HepG2 (cell line): ENCODE results near the gene DIS3L2. TPM values are rescaled to one million over a fixed set of nuclear protein-coding genes. Genes with fewer than 3 reads are reported as not detected.
"Not testable (repeated sequence)": the region's sequence is repeated elsewhere in the genome, so short reads cannot be mapped to it uniquely, and the experiment has no call there.

Experiments
- ATAC-seq: fragments of 200-7000 bp; cut with Tn5 transposase; 3 replicates; pipeline ENCODE4 v1.9.1; 2020; ENCODE audit warnings: mild to moderate bottlenecking, moderate library complexity
- BruUV-seq: library from RNA; stranded (reverse); fragments of 400-500 nt; replicated peaks from 2 replicates; lab custom pipeline; 2021; lab: Mats Ljungman, UMichigan
- CTCF ChIA-PET: fragments of 300-600 bp; formaldehyde crosslinking; extraction: SDS; loops from one replicate; lab custom pipeline; 2021; ENCODE audit warnings: low total read pairs, inconsistent platforms, low intra/inter-chr PET ratio; lab: Yijun Ruan, JAX
- POLR2A ChIA-PET: fragments of 350-600 bp; sonication (Branson Sonifier 250); formaldehyde crosslinking; loops from one replicate; lab custom pipeline; 2020; ENCODE audit warnings: antibody characterized with exemption, inconsistent platforms; lab: Yijun Ruan, JAX
- DNase-seq: peaks from one replicate; pipeline ENCODE4 v3.0.0-alpha.2; 2015; ENCODE audit warnings: low spot score
- FAIRE-seq: peaks from 3 replicates; lab custom pipeline; 2011; peaks lifted over from hg19 to GRCh38; lab: Jason Lieb, UNC
- H2AFZ ChIP-seq: one replicate; pipeline ENCODE4 v1.6.1; 2011; ENCODE audit warnings: low read length, inconsistent platforms
- H3K27ac ChIP-seq: fragments of 300-600 bp; 3 replicates; pipeline ENCODE4 v1.8.0; 2011; ENCODE audit warnings: mixed run types, mild to moderate bottlenecking, mixed read lengths, low read length, inconsistent platforms; ENCODE audit not compliant: insufficient read depth; ENCODE audit errors: extremely low read length
- H3K27me3 ChIP-seq, 2 experiments: fragments of 200-600 bp in 1 of 2; 2 replicates in 1 of 2; 3 replicates in 1 of 2; pipeline versions ENCODE4 v1.6.0 to v1.8.0; 2011; ENCODE audit warnings: low read length in 2 of 2, mild to moderate bottlenecking in 2 of 2, moderate library complexity in 2 of 2, inconsistent platforms in 1 of 2; ENCODE audit not compliant: insufficient read depth in 2 of 2, control insufficient read depth in 1 of 2
- H3K36me3 ChIP-seq, 2 experiments: fragments of 200-600 bp in 1 of 2; replicated peaks in 1 of 2; 2 replicates in 1 of 2; 3 replicates in 1 of 2; pipeline versions ENCODE4 v1.5.1 to v1.8.0; 2011; ENCODE audit warnings: low read length in 2 of 2, inconsistent platforms in 1 of 2; ENCODE audit not compliant: insufficient read depth in 2 of 2, control insufficient read depth in 1 of 2
- H3K4me1 ChIP-seq: 2 replicates; pipeline ENCODE4 v1.5.1; 2012; ENCODE audit warnings: low read length, inconsistent platforms; ENCODE audit not compliant: insufficient read depth
- H3K4me2 ChIP-seq: 2 replicates; pipeline ENCODE4 v1.6.0; 2011; ENCODE audit warnings: low read depth, low read length, inconsistent platforms
- H3K4me3 ChIP-seq, 3 experiments: fragments of 200-600 bp in 1 of 3; sonication (generic), shearing (Covaris generic) in 1 of 3; replicated peaks in 1 of 3; 2 replicates each; pipeline ENCODE4 v1.5.1; 2011 to 2016; ENCODE audit warnings: low read length in 3 of 3, inconsistent platforms in 2 of 3, low read depth in 2 of 3, mild to moderate bottlenecking in 2 of 3, control low read depth in 1 of 3, mixed read lengths in 1 of 3; ENCODE audit not compliant: insufficient read depth in 1 of 3
- H3K79me2 ChIP-seq: one replicate; pipeline ENCODE4 v1.6.1; 2011; ENCODE audit warnings: low read length, inconsistent platforms; ENCODE audit not compliant: insufficient read depth
- H3K9ac ChIP-seq: 2 replicates; pipeline ENCODE4 v1.6.0; 2011; ENCODE audit warnings: mild to moderate bottlenecking, low read depth, low read length, inconsistent platforms; ENCODE audit not compliant: insufficient read depth
- H3K9me3 ChIP-seq: 2 replicates; pipeline ENCODE4 v1.5.1; 2012; ENCODE audit warnings: mild to moderate bottlenecking, low read length
- H4K20me1 ChIP-seq: 2 replicates; pipeline ENCODE4 v1.6.0; 2011; ENCODE audit warnings: inconsistent platforms, mild to moderate bottlenecking, low read length, moderate library complexity; ENCODE audit not compliant: insufficient read depth
- SMC3 ChIP-seq: IDR thresholded peaks from 2 replicates; pipeline ENCODE4 v1.6.1; 2011; ENCODE audit warnings: low read length, improper control_type of control experiment
- TSC22D2 ChIP-seq: sonication (generic); formaldehyde crosslinking; IDR thresholded peaks from 2 replicates; pipeline ENCODE4 v1.5.1; 2020; ENCODE audit warnings: missing genetic modification reagents, mild to moderate bottlenecking, borderline replicate concordance
- ZIK1 ChIP-seq: sonication (generic); formaldehyde crosslinking; IDR thresholded peaks from 2 replicates; pipeline ENCODE4 v1.5.0; 2020; ENCODE audit warnings: mild to moderate bottlenecking, low read depth, missing genetic modification reagents, borderline replicate concordance
- ZMYM4 ChIP-seq: sonication (generic); formaldehyde crosslinking; IDR thresholded peaks from 2 replicates; pipeline ENCODE4 v1.8.1; 2023; ENCODE audit warnings: mild to moderate bottlenecking, missing genetic modification reagents
- ZNF431 ChIP-seq: sonication (generic); formaldehyde crosslinking; IDR thresholded peaks from 2 replicates; pipeline ENCODE4 v1.9.0; 2022; ENCODE audit warnings: missing genetic modification reagents, low read depth, mild to moderate bottlenecking, borderline replicate concordance
- WGBS: methylation state at CpG from one replicate; pipeline ENCODE4 v1.1.6; 2017; ENCODE audit warnings: low lambda C conversion rate; 5-methylcytosine and 5-hydroxymethylcytosine counted together
- in situ Hi-C: cut with HindIII; loops from 2 replicates; pipeline ENCODE4 v1.10.0; 2017; ENCODE audit warnings: low pct_unique_long_range_greater_than_20kb; ENCODE audit not compliant: extremely low pct_ligation_motif_present
- intact Hi-C: fragments of 100-400 bp; cut with micrococcal nuclease; formaldehyde crosslinking; loops from one replicate; pipeline ENCODE4 v1.10.0; 2022; ENCODE audit not compliant: unreplicated experiment
- polyA plus RNA-seq, 8 experiments: library from polyadenylated mRNA; depleted of rRNA in 3 of 8; stranded (reverse) in 7 of 8; unstranded in 1 of 8; fragments of >200 nt; fragmentation: Illumina TruSeq in 4 of 8; extraction: Trizol in 4 of 8; gene quantifications; 2 replicates each; pipeline versions ENCODE4 v1.2.1 to v1.2.3, GENCODE V29; 2011 to 2016; ENCODE audit warnings: low read depth in 4 of 8, missing spikeins in 1 of 8, mixed read lengths in 1 of 8; ENCODE audit not compliant: insufficient read depth in 1 of 8
- total RNA-seq, 5 experiments: library from RNA; depleted of rRNA; stranded (reverse); fragments of >200 nt; fragmentation: Illumina TruSeq; extraction: Trizol; gene quantifications; 2 replicates each; pipeline ENCODE4 v1.2.3, GENCODE V29; 2016; ENCODE audit warnings: low read depth in 1 of 5

DIS3L2 gene
- total and polyA plus RNA-seq, 2 of the 13 experiments (the other 11 are each of a cell fraction or from before 2014, with no cell fraction given), result 7.0 to 23.9 TPM

GRCh38 chr2:232310696-232311095 lies 349.2 kb downstream of the DIS3L2 start:
- no peak overlapping the region for H3K27ac ChIP-seq
- 83% methylated on average over 1 of the region's 1 CpG for WGBS
- H3K9ac ChIP-seq, result no peak overlapping the region
- ChIA-PET POLR2A (no interaction called here), CTCF (no interaction called here)
- no peaks in the 10 kb centered on the region for H4K20me1 ChIP-seq
- no peak overlapping the region for H2AFZ ChIP-seq
- TF ChIP-seq ZIK1 (no peak), TSC22D2 (CRISPR knock-in tag) (no peak), ZMYM4 (CRISPR knock-in tag) (no peak), SMC3 (no peak)
- ATAC-seq, result no peak; the same call in 2 of the 3 replicates
- peaks cover 18% of the 10 kb centered on the region for H3K9me3 ChIP-seq
- DNase-seq, result no peak
- no peak for FAIRE-seq
- peaks cover 5 to 11% of the 10 kb centered on the region in 2 experiments for H3K36me3 ChIP-seq
- H3K4me3 ChIP-seq, result no peak overlapping the region
- intact Hi-C loops, result no loop called here
- H3K79me2 ChIP-seq, result no peaks in the 10 kb centered on the region
- H3K4me2 ChIP-seq, result no peak overlapping the region
- no TSS peak for BruUV-seq
- no peaks in the 10 kb centered on the region for H3K4me1 ChIP-seq
- no peaks in the 10 kb centered on the region for H3K27me3 ChIP-seq
- in situ Hi-C loops, result no loop called here

DNA sequence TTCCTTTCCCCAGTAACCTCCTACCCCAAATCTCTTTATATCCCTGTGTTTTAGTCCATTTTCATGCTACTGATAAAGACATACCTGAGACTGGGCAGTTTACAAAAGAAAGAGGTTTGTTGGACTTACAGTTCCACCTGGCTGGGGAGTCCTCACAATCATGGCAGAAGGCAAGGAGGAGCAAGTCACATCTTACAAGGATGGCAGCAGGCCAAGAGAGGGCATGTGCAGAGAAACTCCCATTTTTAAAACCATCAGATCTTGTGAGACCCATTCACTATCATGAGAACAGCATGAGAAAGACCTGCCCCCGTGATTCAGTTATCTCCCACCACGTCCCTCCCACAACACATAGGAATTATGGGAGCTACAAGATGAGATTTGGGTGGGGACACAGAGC lies 352.1 kb downstream of the DIS3L2 start:
- POLR2A ChIA-PET, H3K36me3 ChIP-seq, H4K20me1 ChIP-seq, in situ Hi-C loops, H3K4me2 ChIP-seq, DNase-seq, intact Hi-C loops, H3K79me2 ChIP-seq, FAIRE-seq, H2AFZ ChIP-seq, ATAC-seq, H3K9ac ChIP-seq, BruUV-seq, H3K27me3 ChIP-seq, H3K4me1 ChIP-seq, CTCF ChIA-PET, H3K4me3 ChIP-seq, H3K27ac ChIP-seq: not testable (repeated sequence)
- WGBS, result 92% methylated on average over 2 of the region's 2 CpGs
- TF ChIP-seq ZNF431 (CRISPR knock-in tag), result peak; percentile 97
- H3K9me3 ChIP-seq, result peaks cover 18% of the 10 kb centered on the region
